Stimulated activated CD8-positive, alpha-beta memory T cell treated with anti-CD3 and anti-CD28 coated beads, Interleukin-4, amount 100 ng/mL, for 1 hour (primary cell): Measurements from ENCODE around the gene KDM4B.
"Not testable (repeated sequence)": the region's sequence is repeated elsewhere in the genome, so short reads cannot be mapped to it uniquely, and the experiment has no call there.

Experiments used
- DNase-seq, 2 donors: peaks; one replicate each; pipeline ENCODE4 v3.0.0-alpha.2; 2020; ENCODE audit warnings: low read depth in 2 of 2, low spot score in 1 of 2

The KDM4B gene

GRCh38 chr19:4968462-4969291 is at the start of gene KDM4B:
KDM4B (plus strand) TSS chr19:4969113; CDS start chr19:5032891, 63,778 bp downstream.
- peak; percentile 92 to 96 for DNase-seq

GRCh38 chr19:4922530-4923275 is 46.2 kb upstream of the KDM4B start:
- DNase-seq = no peak

GRCh38 chr19:4923276-4923747 is 45.6 kb upstream of the KDM4B start:
- DNase-seq = no peak

- no peak for DNase-seq
These were observed 39.7 kb upstream of the KDM4B start for GRCh38 chr19:4929186-4929585.

GRCh38 chr19:4930664-4931063 is 38.2 kb upstream of the KDM4B start:
- DNase-seq = no peak

- no peak for DNase-seq
These were observed 36.2 kb upstream of the KDM4B start for GRCh38 chr19:4932711-4933110.

- DNase-seq = no peak
These were observed 35.4 kb upstream of the KDM4B start for GRCh38 chr19:4933528-4933927.

- no peak for DNase-seq
These were observed 33.5 kb upstream of the KDM4B start for GRCh38 chr19:4935444-4935843.

- no peak for DNase-seq
These were observed 31.9 kb upstream of the KDM4B start for GRCh38 chr19:4937060-4937459.

- not testable (repeated sequence) for DNase-seq
These were observed 30.5 kb upstream of the KDM4B start for GRCh38 chr19:4938461-4938860.

- DNase-seq = no peak
These were observed 29.4 kb upstream of the KDM4B start for GRCh38 chr19:4939466-4939865.

GRCh38 chr19:4941638-4942169 is 27.2 kb upstream of the KDM4B start:
- DNase-seq = not testable (repeated sequence)

- not testable (repeated sequence) for DNase-seq
These were observed 18.3 kb upstream of the KDM4B start for GRCh38 chr19:4950650-4951049.

GRCh38 chr19:4951656-4952055 is 17.3 kb upstream of the KDM4B start:
- no peak for DNase-seq

- DNase-seq = no peak
These were observed 16.0 kb upstream of the KDM4B start for GRCh38 chr19:4952945-4953344.

- not testable (repeated sequence) for DNase-seq
These were observed 14.4 kb upstream of the KDM4B start for GRCh38 chr19:4954320-4955149.

- DNase-seq = no peak
These were observed 13.6 kb upstream of the KDM4B start for GRCh38 chr19:4955274-4955673.

GRCh38 chr19:4957981-4958380 is 10.9 kb upstream of the KDM4B start:
- DNase-seq = no peak

GRCh38 chr19:4962085-4962619 is 6.8 kb upstream of the KDM4B start:
- DNase-seq = no peak

- no peak for DNase-seq
These were observed 3.9 kb upstream of the KDM4B start for GRCh38 chr19:4965061-4965460.

- DNase-seq = no peak
These were observed 2.3 kb upstream of the KDM4B start for GRCh38 chr19:4966591-4966990.
